Measurements from ENCODE around the gene CACNA2D3. TPM values are rescaled to one million over a fixed set of nuclear protein-coding genes. Genes with fewer than 3 reads are reported as not detected.
"Not testable (repeated sequence)": the region's sequence is repeated elsewhere in the genome, so short reads cannot be mapped to it uniquely, and the experiment has no call there.

The CACNA2D3 gene
- polyA plus RNA-seq, 1 donor: 1.6 TPM

DNA sequence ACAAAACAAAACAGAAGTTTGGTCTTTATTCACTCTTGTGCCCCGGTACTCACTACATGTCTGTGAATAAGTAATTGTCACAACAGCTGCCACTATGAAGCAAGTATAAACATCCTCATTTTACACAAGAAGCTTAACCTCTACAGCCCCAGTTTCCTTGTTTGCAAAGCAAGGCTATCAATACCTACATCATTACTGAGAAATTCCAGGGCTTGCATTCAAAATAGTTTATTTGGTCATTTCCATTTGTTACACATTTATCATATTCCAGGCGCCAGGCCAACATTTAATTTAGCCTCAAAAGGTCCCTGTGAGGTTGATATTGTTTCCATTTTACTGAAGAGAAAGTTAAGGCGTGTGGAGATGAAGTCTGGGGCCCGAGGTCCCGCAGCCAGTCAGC lies 966.9 kb downstream of the CACNA2D3 start:
- no peak for DNase-seq

DNA sequence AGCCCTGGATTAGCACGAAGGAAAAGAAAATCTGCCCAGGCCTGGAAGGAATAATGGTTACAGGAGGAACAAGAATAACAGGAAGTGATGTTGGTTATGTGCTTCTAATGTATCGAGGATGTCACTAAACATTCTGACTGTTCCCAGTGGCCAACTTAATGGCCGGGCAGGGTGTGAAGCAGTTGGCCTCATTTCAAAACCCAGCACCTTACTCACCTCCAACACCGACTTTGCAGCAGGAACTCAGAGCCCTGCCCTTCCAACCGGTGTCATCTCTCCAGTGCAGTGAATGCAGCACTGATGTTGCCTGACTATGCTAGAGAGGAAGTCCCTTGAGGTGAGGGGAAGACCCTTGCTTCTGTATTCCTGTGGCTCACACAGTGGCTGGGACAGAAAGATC lies 967.9 kb downstream of the CACNA2D3 start:
- no peak for DNase-seq

DNA sequence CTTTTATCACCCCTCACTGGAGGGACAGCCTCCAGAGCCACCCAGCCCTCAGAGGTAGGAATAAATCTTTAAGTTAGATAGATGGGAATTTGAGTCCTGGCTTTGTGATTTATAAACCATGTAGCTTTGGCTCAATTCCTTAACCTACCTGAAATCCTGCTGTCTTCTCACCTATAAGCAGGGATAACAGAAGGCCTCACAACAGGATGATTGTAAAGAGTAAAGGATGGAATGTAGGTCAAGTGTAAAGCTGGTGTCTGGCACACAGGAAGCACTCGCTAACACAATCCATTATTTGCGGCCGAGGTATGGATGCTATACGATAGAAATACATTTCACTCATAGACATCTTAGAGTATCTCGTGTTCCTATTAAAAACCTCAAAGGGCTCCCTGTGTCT lies 968.4 kb downstream of the CACNA2D3 start:
- no peak for DNase-seq

DNA sequence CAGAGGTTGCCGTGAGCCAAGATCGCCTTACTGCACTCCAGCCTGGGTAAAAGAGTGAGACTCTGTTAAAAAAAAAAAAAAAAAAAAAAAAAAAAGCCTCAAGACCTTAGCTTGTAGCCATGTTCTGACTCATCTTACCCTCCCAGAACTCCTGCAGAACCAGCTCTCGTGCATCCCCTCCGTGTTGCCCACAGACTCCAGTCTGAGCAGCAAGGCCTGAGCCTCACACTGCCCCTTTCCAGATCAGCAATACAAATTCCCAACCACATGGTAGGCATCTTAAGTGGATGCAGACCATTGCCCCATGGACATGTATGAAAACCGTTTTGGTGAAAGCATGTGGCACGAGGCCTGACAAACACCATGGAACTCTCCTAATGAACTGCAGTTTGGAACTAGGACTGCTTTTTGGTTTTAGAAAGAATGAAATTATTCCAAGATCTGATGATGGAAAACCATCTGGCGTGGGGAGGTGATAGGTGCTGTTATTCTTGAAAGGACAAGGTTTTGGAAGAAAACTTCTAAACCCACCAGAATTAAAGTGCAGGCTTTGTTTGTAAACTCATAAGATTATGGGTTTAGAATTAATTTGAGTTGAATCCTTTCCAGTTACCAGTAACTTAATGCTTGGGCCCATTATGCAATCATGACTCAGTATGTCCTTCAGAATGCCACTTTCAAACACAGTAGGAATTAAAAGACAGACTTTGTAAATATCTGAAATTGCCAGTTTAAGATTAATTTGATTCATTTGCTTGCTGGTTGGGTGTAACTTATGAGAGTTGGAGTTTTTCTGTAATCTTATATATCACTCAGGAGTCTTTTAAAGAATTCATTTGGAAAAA lies 969.3 kb downstream of the CACNA2D3 start:
- no peak for DNase-seq

DNA sequence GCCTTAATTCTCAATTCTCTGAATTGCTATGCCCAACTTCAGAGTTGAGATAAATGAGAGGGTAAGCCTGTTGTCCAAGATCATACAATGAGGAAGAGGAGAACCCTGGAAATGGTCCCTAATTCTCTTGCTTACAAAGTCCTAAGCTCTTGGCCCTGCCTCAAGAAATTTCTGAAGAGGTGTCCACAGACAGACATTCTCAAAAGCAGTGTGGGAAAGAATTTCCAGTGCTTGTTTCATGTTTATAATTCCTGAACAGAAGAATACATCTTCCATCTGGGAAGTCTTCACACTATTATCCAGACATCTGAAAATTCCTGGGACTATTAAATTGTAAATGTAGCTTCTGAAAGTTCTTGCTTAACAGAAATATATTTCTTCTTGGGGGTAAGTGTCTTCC lies 972.3 kb downstream of the CACNA2D3 start:
- no peak for DNase-seq

DNA sequence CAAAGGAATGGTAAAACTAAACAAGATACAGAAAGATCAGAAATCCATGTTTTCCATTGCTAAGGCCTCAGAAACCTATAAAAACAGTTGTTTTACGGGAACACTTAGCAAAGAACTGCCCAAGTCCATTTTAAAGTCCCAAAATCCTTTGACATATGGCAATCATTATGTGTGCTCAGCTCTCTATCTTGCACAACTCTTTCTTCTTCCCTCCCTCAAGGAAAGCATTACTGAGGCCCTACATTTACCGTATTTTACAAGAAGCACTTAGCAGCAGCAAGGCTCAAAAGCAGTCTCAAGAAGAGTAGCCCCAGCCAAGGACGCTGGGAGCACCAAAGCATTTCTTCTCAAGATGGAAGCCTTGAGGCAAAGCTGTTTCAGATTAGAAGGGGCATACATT lies 975.1 kb downstream of the CACNA2D3 start:
- no peak for DNase-seq

DNA sequence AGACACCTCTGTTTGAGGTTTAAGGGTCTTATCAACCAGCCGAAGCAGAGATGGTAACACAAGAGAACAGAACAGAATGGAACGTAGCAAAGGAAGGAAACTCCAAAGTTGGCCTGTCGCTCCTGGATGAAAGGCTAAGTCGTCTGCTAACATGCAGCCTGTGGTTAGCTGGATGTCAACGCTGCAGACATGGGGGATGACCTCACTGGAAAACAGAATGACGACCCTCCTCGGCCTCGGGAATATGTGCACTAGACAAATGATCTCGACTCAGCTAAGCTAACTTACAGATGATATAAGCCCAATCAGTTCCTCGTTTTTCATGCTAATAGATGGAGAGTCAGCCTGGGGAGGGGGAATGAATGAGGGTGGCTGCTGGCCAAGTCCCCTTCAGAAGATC lies 983.3 kb downstream of the CACNA2D3 start:
- no peak for DNase-seq

DNA sequence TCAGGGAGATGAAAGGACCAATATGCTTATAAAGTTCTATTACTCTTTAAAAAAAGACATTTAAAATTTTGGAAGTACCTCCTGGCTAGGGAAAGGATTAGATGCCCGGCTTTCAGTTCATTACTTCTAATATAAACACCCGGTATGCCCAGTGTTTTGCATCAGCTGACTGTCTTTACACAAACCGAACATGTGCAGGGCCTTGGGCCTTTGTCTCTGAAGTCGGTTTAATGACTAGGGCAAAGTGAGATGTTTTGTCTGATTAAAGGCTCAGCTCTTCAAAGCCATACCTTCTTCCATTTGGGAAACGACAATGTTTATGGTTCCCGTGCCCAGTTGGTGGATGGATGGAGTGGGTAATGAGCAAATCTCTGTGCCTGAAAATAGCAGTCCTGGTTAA lies 984.8 kb downstream of the CACNA2D3 start:
- no peak for DNase-seq

DNA sequence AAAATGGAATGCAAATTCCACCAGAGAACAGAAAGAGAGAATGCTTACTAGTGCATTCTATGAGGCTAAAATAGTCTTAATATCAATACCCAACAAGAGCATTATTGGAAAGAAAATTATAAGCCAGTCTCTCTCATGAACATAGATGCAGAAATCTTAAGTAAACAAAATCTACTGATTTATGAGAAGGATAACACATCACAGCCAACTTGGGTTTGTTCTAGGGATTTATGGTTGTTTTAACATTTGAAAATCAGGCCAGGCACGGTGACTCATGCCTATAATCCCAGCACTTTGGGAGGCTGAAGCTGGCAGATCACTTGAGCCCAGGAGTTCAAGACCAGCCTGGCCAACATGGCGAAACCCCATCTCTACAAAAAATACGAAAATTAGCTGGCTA lies 989.6 kb downstream of the CACNA2D3 start:
- DNase-seq: not testable (repeated sequence)

DNA sequence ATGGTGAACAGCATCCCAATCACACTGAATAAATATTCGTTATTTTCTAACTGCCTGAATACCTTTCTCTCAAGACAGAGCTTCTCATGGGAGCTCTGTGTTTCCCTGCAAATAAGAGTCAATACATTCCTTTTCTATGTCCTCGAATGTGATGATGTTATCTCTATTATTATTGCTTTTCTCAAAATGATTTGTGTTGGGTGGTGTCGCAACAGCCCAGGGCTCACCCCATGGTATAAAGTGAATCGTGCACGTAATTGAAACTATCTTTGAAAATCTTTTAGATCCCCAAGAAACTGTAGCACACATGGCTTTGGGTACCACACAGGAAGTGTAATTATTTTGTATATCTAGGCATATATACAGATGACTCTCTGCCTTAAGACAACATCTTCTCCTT lies 996.1 kb downstream of the CACNA2D3 start:
- DNase-seq: no peak

DNA sequence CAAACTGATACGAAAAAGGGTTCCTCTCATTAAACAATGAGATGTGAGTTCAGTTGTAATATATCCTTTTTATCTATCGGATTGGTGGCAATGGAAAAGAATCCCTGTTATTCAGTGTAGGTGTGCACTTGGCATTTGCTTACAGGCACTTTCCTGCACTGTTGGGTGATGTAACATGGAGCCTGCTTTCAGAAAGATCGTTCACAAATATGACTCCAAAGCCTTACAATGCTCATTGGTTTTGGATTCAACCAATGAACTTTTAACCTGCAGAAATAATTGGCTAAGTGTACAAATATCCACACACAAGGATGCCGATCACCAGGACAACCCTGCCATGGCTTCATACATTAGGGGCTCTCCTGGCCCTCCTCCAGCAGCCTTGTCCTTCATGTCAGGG lies 996.9 kb downstream of the CACNA2D3 start:
- DNase-seq: no peak

DNA sequence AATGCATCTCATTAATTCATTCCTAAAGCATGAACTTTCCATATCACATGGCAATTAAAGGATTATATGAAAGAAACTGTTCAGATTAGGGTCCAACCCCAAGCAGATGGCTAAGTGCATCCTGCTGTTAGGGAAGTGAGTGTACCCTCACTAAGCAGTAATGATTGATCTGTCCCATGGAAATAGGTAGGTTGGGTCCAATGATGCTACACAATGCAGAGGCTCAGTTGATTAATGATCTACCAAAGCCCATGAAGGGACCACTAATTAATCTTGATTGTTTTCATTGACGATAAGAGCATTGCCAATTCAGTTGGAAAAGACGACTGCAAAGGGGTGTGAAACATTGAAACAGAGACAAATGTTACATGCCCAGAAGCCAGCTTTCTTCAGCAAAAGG lies 1000.0 kb downstream of the CACNA2D3 start:
- DNase-seq: no peak

Other genes with a start within 250 kb of the CACNA2D3 start
- gene ACTR8, start 240.4 kb upstream of the CACNA2D3 start, polyA plus RNA-seq (ENCODE audit: insufficient read length): 51.6 TPM
- 64.7 TPM for gene SELENOK, start 230.7 kb upstream of the CACNA2D3 start, polyA plus RNA-seq (ENCODE audit: insufficient read length)

Data from left kidney (tissue), 2 donors.